CD4-positive, alpha-beta T cell treated with Interleukin-17A for 4 hours (primary cell): Measurements from ENCODE around the gene FARP1.

Experiments
- DNase-seq: peaks from one replicate; pipeline ENCODE4 v3.0.0-alpha.2; 2020; ENCODE audit warnings: mixed read lengths

FARP1 gene, protein sequence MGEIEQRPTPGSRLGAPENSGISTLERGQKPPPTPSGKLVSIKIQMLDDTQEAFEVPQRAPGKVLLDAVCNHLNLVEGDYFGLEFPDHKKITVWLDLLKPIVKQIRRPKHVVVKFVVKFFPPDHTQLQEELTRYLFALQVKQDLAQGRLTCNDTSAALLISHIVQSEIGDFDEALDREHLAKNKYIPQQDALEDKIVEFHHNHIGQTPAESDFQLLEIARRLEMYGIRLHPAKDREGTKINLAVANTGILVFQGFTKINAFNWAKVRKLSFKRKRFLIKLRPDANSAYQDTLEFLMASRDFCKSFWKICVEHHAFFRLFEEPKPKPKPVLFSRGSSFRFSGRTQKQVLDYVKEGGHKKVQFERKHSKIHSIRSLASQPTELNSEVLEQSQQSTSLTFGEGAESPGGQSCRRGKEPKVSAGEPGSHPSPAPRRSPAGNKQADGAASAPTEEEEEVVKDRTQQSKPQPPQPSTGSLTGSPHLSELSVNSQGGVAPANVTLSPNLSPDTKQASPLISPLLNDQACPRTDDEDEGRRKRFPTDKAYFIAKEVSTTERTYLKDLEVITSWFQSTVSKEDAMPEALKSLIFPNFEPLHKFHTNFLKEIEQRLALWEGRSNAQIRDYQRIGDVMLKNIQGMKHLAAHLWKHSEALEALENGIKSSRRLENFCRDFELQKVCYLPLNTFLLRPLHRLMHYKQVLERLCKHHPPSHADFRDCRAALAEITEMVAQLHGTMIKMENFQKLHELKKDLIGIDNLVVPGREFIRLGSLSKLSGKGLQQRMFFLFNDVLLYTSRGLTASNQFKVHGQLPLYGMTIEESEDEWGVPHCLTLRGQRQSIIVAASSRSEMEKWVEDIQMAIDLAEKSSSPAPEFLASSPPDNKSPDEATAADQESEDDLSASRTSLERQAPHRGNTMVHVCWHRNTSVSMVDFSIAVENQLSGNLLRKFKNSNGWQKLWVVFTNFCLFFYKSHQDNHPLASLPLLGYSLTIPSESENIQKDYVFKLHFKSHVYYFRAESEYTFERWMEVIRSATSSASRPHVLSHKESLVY

DNA sequence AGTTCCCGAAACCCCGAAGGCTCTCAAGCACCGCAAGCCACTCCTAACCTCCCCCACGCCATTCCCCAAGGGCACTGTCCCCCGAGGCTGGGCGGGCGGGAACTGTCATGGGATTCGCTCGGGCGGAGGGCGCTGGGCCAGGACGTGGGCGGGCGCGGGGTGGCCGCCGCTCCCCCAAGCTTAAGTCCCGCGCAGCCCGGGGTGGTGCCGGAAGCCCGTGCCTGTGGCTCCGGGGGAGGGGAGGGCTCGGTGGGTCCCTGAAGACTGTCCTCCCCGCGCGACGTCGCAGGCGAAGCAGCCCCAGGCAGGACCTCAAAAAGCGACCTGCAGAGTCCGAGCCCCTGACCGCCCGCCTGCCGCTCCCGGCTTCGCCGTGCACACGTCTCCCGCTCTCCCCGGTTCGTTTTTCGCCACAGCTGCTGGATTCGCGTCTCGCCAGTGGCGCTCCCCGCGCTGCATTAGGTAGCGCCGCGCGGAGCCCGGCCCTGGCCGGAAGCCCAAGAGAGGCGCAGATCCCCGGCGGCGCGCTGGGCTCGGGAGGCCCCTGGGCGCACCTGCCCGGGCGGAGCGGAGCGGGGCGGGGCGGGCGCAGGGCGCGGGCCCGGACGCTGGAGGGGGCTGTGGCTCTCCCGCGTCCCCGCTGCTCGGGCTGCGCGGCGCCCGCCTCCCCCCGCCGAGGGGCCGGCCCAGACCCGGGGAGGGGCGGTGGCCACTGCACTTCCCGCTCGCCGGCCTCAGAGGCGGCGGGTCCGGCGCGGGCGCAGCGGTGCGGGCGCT is at the start of gene FARP1:
Gene FARP1 (plus strand): TSS at position 715 of the 777 bp plus-strand sequence. CDS start 70,149 bp downstream, outside the sequence.
- DNase-seq = peak; percentile 4

DNA sequence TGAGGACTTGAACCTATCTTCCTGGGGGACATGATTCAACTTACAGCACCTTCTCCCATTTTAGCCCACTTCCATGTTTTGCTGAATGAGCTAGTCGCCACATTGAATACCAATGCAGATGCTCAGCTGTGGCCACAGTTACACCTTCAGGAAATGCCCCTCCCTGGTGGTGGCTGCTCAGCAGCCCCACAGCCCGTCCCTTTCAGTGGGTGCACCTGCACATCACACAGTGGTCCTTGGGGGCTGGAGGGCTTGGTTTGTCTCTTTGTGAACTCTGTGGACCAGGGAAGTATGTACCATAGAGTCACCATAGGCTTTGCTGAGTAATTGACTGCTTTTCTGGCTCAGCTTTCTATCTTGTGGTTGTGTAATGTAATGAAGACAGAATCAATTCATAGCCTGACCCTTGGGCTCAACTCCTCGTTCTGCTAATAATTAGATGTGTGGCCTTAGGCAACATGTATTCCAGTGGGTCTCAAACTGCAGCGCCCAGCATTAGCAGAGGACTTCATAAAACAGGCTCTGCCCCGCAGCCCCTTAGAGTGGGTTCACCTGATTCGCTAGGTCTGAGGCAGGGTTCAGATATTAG is 48.1 kb upstream of the FARP1 start:
- DNase-seq = no peak

DNA sequence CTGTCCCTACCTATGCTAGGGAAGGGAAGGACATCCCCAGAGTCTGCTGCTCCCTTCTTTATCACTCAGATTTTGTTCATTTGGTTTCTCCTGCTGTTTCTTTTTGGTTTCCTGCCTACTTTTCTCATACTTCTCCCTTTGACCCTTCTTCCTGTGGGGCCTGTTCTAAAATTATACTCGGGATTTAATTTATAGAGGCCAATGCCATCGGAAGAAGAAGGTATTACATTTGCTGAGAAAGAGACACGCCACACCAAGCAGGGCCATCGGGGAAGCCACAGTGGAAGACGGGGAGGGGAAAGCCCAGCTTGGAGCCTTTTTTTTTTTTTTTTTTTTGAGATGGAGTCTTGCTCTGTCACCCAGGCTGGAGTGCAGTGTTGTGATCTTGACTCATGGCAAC is 46.8 kb upstream of the FARP1 start:
- DNase-seq = no peak

DNA sequence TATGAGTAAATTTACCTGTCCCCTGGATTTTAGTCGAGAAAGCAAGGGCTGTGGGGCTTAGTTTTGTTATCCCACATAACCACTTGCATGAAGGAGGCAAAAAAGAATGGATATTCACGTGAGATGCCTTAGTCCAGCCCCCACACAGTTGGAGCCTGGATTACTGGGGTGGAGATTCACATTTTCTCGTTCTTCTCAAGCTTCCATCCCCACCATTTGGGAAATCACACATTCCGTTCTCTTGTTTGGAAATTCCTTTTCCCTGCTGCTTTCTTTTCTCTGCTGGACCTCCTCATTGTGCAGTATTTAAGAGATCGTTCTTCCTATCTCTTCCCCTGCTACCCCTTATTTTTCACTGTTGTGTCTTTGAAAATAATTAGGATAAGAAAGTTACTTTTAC is 45.1 kb upstream of the FARP1 start:
- no peak for DNase-seq

DNA sequence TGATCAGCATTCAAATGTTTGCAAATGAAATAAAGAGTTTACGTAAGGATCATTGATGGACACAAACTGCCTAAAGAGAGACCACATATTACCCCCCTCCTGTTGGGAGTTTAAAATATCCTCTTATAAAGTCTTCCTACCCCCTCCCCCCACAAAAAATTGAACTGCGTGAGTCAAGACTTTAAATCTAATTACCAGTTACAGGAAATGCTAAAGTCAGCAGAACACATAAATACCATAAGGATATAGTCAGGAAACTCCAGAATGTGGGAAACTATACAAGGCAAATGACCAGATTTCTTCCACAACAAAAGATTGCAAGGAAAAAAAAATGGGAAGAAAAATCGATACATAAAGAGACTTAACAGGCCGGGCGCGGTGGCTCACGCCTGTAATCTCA is 44.4 kb upstream of the FARP1 start:
- DNase-seq = no peak

DNA sequence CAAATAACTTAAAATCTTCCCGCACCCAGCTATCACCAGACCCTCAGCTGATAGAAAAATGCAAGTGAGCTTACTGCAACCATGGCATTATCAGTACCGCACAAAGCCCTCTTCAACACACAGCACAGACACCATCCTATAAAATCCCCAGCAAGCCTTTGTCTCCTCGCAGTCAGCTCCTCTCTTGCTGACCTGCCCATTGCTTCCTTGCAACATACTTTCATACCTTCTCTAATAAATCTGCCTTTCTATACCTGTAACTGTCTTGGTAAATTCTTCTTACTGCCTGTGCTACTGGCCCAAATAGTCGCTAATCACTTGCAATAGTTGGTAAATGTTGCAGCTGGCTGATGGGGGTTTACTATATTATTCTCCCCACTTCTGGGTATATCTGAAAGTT is 43.3 kb upstream of the FARP1 start:
- no peak for DNase-seq

DNA sequence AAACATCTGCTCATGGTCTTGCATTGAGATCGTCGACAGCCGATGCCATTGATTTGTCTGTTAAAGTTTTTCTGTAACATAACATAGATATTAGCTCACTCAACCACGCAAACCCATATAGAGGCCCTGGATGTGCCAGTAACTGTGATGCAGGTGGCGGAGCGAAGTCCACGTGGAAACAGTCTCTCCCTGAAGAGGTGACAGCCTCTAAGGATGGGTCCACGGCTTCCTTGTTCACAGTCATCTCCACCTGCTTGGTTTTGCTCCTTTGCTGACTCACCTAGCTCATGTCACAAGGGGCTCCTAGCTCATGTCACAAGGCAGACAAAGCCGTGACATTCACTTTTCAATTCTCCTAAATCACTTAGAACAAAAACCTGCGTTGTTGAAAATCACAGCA is 42.4 kb upstream of the FARP1 start:
- DNase-seq = no peak

DNA sequence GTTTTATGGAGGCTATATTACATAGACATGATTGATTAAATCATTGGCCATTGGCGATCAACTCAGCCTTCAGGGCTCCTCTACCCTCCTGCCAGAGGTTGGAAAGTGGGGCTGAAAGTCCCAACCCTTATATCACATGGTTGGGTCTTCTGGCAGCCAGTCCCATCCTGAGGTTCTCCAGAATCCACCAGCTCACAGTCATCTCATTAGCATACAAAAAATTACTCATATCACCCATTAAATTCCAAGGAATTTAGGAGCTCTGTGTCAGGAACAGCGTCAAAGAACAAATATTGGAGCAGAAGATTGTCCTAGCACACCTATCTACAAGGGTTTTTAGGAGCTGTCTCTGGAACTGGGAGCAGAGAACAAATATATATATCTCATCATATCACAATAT is 39.4 kb upstream of the FARP1 start:
- DNase-seq = no peak

DNA sequence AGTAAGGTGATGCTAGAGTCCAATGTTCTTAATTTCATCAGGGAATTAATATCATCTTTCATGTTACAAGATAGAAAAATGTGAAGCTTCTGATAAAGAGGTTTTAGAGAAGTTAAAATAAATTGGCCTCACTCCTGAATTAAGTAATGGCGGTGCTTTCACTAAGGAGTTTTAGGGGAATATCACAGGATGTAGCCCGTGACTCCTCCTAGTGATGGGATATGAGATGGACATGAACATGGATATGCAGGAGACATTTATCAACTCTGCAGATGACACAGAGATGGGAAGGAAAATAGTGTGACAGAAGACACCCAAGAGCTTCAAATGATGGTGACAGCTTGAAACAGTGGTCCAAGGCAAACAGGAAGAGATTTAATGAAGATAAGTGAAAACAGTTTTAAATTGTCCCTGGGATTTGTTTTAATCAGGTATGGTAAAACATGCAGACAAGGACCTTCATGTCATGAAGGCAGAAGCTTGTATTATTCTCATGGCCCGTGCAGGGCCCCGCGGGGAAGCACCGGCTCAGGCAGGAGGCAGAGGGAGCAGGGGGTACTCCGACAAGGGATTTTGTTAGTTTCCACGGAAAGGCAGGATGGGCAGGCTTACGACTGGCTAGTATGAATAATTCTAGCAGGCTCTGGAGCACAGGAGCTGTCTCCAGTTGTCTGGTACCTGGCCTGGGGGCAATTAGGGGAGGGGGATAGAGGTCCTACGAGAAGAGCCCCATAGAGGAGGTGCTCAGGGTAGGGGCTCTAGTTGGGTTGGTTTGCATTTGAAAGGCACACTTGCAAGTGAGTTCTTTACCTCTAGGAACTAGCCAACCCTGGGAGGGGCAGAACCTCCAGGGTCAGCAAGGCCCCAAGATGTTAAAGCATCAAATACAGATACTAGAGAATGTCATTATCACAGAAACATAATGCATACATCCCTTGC is 38.7 kb upstream of the FARP1 start:
- no peak for DNase-seq

DNA sequence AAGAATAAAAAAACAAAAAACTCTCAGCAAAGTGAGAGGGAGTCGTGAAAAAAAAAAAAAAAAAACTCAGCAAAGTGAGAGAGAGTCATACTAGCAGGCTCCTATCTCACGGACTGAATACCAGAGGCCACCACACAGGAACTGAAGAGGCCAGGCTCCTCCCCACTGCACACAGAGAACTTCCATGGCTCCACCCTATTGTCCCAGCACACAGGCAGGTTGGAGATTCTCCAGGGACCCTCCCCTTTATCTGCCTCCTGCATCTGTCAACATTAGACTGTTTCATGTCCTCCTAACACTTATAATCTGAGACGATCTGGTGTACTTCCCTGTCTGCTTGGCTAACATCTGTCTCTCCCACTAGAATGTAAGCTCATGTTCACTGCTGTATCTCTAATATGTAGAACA is 37.0 kb upstream of the FARP1 start:
- no peak for DNase-seq

DNA sequence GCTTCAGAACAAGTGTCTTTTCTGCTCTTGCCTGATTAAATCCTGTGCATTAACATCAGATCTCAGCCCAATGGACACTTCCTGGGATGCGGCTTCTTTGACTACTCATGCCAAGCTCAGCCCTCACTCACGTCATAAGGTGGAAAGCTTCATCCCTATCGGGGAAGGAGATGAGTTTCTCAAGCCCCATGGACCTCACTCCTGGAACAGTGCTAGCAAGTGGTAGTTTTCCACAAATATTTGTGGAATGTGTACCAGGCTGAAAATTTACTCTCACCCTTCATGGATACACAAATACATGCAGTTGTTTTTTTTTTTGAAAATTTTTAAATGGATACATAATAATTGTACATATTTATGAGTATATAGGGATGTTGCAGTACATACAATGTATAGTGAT is 34.6 kb upstream of the FARP1 start:
- no peak for DNase-seq

DNA sequence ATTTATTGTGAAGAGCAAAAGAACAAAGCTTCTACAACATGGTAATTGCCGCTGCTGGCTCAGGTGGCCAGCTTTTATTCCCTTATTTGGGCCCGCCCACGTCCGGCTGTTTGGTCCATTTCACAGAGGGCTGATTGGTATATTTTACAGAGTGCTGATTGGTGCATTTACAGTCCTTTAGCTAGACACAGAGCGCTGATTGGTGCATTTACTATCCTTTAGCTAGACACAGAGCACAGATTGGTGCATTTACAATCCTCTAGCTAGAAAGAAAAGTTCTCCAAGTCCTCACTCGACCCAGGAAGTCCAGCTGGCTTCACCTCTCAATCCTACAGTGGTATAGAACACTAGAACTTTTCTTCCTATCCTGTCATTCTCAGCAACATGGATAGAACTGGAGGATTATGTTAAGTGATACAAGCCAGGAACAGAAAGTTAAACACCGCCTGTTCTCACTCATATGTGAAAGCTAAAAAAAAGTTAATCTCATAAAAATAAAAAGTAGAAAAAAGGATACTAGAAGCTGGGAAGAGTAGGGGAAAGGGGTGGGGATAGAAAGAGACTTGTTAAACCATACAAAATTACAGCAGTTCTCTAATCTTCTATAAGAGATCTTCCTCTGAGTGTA is 33.6 kb upstream of the FARP1 start:
- DNase-seq = no peak

DNA sequence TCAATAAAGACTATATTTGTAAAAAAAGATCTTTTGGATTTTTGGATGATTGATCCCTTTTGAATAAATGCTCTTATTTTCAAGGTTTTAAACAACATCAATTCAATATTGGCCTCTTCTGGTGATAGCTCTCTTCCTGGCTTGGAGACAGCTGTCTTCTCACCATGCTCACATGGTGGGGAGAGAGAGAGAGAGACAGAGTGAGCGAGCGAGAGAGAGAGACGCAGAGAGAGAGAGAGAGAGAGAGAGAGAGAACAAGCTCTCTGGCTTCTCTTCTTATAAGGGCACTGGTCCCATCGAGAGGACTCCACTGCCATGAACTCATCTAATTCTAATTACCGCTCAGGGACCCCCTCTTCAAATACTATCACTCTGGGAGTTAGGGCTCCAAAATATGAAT is 32.1 kb upstream of the FARP1 start:
- no peak for DNase-seq

DNA sequence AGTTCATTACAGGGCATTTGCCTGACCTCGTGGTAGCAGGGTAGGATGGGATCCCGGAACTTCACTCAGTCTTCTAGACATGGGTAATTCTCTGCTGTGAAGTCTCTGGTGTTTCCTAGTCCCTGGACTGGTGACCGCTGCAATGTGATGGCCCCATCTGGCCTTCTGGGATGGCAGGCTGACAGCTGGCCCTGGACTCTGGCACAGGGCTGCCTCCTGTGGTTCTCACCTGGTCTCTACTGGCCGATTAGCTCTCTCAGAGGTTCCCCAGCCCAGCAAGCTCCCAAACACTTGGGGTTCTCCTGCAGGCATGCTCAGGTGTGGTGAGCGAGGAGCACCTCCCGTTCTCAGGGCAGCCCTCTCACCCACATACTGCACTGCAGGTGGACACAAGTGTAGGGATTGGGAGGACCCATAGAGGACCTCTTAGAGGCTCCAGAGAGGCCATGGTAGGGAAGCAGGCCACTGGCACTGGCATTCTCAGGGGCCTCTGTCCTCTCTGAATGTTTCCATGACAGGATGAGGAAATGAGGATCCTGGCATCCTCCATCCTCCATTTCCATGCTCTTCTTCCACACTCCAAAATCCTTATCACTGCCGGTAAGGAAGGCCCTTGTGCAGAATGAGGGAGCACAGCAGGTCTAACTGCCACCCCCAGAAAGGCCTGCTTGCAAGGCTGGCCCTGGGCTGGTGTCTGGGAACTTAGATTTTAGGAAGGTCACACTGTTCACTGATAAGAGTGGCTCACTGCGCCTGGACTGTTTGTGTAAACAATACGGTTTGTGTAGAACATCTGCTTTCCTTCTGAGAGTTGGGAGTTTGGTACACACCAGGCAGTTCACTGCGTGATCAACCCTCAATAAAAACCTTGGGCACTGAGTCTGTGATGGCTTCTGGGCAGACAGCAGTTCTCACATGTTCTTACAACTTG is 31.5 kb upstream of the FARP1 start:
- no peak for DNase-seq

DNA sequence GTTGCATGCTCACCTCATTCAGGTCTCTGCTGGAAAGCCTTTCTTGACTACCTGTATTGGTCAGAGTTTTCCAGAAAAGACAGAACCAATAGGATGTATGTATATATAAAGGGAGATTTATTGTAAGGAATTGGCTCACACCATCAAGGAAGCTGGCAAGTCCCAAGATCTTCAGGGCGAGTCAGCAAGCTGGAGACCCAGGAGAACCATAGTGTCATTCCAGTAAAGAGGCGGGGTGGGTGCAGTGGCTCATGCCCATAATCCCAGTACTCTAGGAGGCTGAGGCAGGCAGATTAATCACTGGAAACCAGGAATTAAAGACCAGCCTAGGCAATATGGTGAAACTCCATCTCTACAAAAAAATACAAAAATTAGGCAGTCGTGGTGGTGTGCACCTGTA is 30.4 kb upstream of the FARP1 start:
- no peak for DNase-seq

DNA sequence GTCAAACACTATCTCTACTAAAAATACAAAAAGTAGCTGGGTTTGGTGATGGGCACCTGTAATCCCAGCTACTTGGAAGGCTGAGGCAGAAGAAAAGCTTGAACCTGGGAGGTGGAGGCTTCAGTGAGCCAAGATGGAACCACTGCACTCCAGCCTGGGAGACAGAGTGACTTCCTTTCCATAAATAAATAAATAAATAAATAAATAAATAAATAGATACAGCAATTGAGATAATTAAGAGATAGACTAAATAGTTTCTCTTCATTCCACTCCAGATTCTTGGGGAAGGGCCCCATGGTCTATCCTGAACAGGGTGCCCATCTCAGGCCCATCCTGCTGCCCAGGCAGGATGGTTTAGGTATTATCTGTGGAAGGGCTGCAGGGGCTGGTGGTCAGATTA is 24.0 kb upstream of the FARP1 start:
- DNase-seq = no peak

DNA sequence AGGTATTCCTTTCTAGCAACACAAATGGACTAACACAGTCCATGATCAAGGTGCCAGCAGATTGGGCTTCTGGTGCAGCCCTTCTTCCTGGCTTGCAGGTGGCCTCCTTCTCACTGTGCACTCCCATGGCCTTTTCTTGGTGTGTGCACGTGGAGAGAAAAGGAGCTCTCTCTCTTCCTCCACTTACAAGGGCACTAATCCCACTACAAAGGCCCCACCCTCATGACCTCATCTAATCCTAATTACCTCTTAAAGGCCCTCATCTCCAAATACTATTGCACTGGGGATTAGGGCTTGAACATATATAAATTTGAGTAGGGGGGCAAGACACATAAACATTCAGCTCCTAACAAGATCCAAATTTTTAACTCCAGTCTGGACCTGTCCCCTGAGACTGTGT is 19.7 kb upstream of the FARP1 start:
- DNase-seq = no peak

DNA sequence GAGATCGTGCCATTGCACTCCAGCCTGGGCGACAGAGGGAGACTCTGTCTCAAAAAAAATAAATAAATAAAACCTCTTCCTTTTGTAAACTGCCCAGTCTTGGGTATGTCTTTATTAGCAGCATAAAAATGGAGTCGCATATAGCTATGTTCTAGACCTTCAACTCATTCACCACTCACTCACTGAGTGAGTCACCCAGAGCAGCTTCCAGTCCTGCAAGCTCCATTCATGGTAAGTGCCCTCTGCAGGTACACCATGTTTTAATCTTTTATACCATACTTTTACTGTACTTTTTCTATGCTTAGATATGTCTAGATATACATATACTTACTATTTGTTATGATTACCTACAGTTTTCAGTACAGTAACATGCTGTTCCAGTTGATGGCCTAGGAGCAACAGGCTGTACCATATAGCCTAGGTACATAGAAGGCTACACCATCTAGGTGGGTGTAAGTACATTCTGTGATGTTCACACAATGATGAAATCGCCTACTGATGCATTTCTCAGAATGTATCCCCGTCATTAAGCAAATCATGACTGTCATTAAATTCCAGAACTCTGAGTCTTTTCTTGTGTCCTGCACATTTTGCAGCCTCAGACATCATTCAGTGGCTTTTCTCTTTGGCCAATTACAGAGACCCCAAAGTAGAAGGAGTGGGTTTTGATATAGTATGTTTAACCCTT is 13.7 kb upstream of the FARP1 start:
- no peak for DNase-seq

DNA sequence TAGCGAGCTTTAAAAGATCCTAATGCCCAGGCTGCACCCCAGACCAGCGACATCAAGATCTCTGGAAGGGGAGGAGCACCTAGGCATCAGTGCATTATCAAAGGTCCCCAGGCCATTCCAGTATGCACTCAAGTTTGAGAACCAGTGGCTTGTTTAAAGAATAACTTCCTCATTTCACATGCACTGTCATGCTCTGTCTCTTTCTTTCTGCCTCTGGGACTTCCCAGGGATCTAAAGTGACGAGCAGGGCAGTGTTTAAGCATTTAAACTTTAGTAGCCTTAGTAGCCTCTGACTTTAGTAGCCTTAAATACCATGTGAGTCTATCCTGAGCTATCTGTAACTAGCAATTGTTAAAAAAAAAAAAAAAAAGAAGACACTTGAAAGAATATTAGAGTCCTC is 8.9 kb upstream of the FARP1 start:
- DNase-seq = no peak
